H1 (cell line): Measurements from ENCODE around the gene DIAPH2. TPM values are rescaled to one million over a fixed set of nuclear protein-coding genes. Genes with fewer than 3 reads are reported as not detected.
A peak's percentile ranks its signal among the peaks of the same experiment; 100 is the strongest.

ENCODE experiments used
- CTCF ChIA-PET: fragments of 300-600 bp; sonication (Branson Sonifier 250); formaldehyde crosslinking; loops from one replicate; lab custom pipeline; 2021; ENCODE audit not compliant: partially characterized antibody; lab: Charles Lee
- POLR2A ChIA-PET: fragments of 300-600 bp; sonication (Branson Sonifier 250); formaldehyde crosslinking; loops from one replicate; lab custom pipeline; 2021; ENCODE audit warnings: inconsistent platforms; ENCODE audit not compliant: partially characterized antibody; lab: Charles Lee
- DNase-seq, 2 experiments: peaks; one replicate each; pipeline versions ENCODE4 v3.0.0 to v3.0.0-alpha.2; 2010 to 2022; ENCODE audit warnings: low spot score in 2 of 2, low read depth in 1 of 2, mixed read lengths in 1 of 2
- FAIRE-seq: peaks from 2 replicates; lab custom pipeline; 2011; peaks lifted over from hg19 to GRCh38; lab: Jason Lieb, UNC
- H2AFZ ChIP-seq: 2 replicates; pipeline ENCODE4 v1.8.1; 2012; ENCODE audit warnings: low read length, inconsistent platforms
- H2AK5ac ChIP-seq: 2 replicates; pipeline ENCODE4 v1.6.1; 2013; ENCODE audit warnings: low read depth, low read length
- H2BK120ac ChIP-seq: replicated peaks from 2 replicates; pipeline ENCODE3; 2013; ENCODE audit warnings: low read depth, low read length, inconsistent platforms
- H2BK12ac ChIP-seq: 2 replicates; pipeline ENCODE4 v1.6.1; 2013; ENCODE audit warnings: low read depth, low read length
- H2BK15ac ChIP-seq: 2 replicates; pipeline ENCODE4 v1.6.1; 2013; ENCODE audit warnings: low read length
- H2BK20ac ChIP-seq: 2 replicates; pipeline ENCODE4 v1.6.1; 2013; ENCODE audit warnings: low read length
- H2BK5ac ChIP-seq: 2 replicates; pipeline ENCODE4 v1.6.1; 2013; ENCODE audit warnings: low read depth, low read length
- H3K14ac ChIP-seq: 2 replicates; pipeline ENCODE4 v1.6.1; 2013; ENCODE audit warnings: inconsistent platforms; ENCODE audit not compliant: insufficient read length
- H3K18ac ChIP-seq: 2 replicates; pipeline ENCODE4 v1.6.1; 2013; ENCODE audit warnings: low read length; ENCODE audit errors: extremely low read depth
- H3K23ac ChIP-seq: 2 replicates; pipeline ENCODE4 v1.6.1; 2013; ENCODE audit warnings: inconsistent platforms; ENCODE audit not compliant: insufficient read length
- H3K23me2 ChIP-seq: 2 replicates; pipeline ENCODE4 v1.6.1; 2013; ENCODE audit warnings: low read depth, low read length
- H3K27ac ChIP-seq: 2 replicates; pipeline ENCODE4 v1.6.1; 2011; ENCODE audit warnings: low read depth, low read length, inconsistent platforms
- H3K27me3 ChIP-seq, 4 experiments: replicated peaks in 1 of 4; 1 replicate in 1 of 4; 2 replicates in 3 of 4; pipeline versions ENCODE4 v1.6.1 to v1.8.1; 2011 to 2013; ENCODE audit warnings: low read length in 3 of 4, mild to moderate bottlenecking in 3 of 4, inconsistent platforms in 2 of 4, mixed read lengths in 2 of 4, moderate library complexity in 1 of 4; ENCODE audit not compliant: control insufficient read depth in 3 of 4, insufficient read depth in 3 of 4; ENCODE audit errors: extremely low read depth in 1 of 4
- H3K36me3 ChIP-seq, 4 experiments: 2 replicates each; pipeline versions ENCODE4 v1.6.1 to v1.8.1; 2011 to 2013; ENCODE audit warnings: mild to moderate bottlenecking in 4 of 4, low read length in 3 of 4, moderate library complexity in 2 of 4, control low read depth in 1 of 4, inconsistent platforms in 1 of 4; ENCODE audit not compliant: insufficient read depth in 4 of 4, control insufficient read depth in 2 of 4
- H3K4ac ChIP-seq: replicated peaks from 2 replicates; pipeline ENCODE3; 2013; ENCODE audit warnings: low read length, low read depth, mixed read lengths, inconsistent platforms; ENCODE audit not compliant: insufficient read length
- H3K4me1 ChIP-seq, 4 experiments: replicated peaks in 1 of 4; 1 replicate in 1 of 4; 2 replicates in 3 of 4; pipeline versions ENCODE4 v1.6.1 to v1.8.1; 2011 to 2013; ENCODE audit warnings: low read length in 3 of 4, inconsistent platforms in 2 of 4, mixed read lengths in 1 of 4; ENCODE audit not compliant: insufficient read depth in 4 of 4, control insufficient read depth in 3 of 4
- H3K4me2 ChIP-seq, 2 experiments: 2 replicates each; pipeline versions ENCODE4 v1.6.1 to v1.8.1; 2011 to 2013; ENCODE audit warnings: low read depth in 2 of 2, low read length in 2 of 2, control low read depth in 1 of 2, inconsistent platforms in 1 of 2, mild to moderate bottlenecking in 1 of 2; ENCODE audit not compliant: insufficient read depth in 1 of 2
- H3K4me3 ChIP-seq, 4 experiments: fragments of 200-600, 300-600 bp in 1 of 4; sonication (generic), shearing (Covaris generic), sonication (Bioruptor Twin) in 1 of 4; 2 replicates each; pipeline versions ENCODE4 v1.5.1 to v1.8.1; 2011 to 2016; ENCODE audit warnings: low read length in 4 of 4, low read depth in 3 of 4, control low read depth in 2 of 4, inconsistent platforms in 2 of 4, mild to moderate bottlenecking in 2 of 4, mixed read lengths in 1 of 4, moderate library complexity in 1 of 4; ENCODE audit not compliant: insufficient read depth in 2 of 4; ENCODE audit errors: extremely low read depth in 1 of 4
- H3K56ac ChIP-seq: replicated peaks from 2 replicates; pipeline ENCODE3; 2013; ENCODE audit warnings: low read depth, mild to moderate bottlenecking, mixed read lengths, low read length, inconsistent platforms; ENCODE audit not compliant: insufficient read length
- H3K79me1 ChIP-seq: 2 replicates; pipeline ENCODE4 v1.6.1; 2013; ENCODE audit warnings: low read depth, low read length, control low read depth
- H3K79me2 ChIP-seq, 2 experiments: 2 replicates each; pipeline versions ENCODE4 v1.6.1 to v1.8.1; 2012 to 2013; ENCODE audit warnings: low read length in 2 of 2, mild to moderate bottlenecking in 2 of 2, inconsistent platforms in 1 of 2; ENCODE audit not compliant: insufficient read depth in 2 of 2, control insufficient read depth in 1 of 2
- H3K9ac ChIP-seq, 4 experiments: replicated peaks in 1 of 4; 1 replicate in 1 of 4; 2 replicates in 3 of 4; pipeline versions ENCODE4 v1.6.1 to v1.8.1; 2011 to 2013; ENCODE audit warnings: low read depth in 3 of 4, low read length in 3 of 4, control low read depth in 2 of 4, mild to moderate bottlenecking in 2 of 4, moderate library complexity in 2 of 4, inconsistent platforms in 1 of 4; ENCODE audit errors: extremely low read depth in 1 of 4
- H3K9me3 ChIP-seq, 2 experiments: 2 replicates each; pipeline versions ENCODE4 v1.6.1 to v1.8.1; 2012 to 2013; ENCODE audit warnings: mild to moderate bottlenecking in 2 of 2, moderate library complexity in 2 of 2, control low read depth in 1 of 2, inconsistent platforms in 1 of 2, low read depth in 1 of 2, low read length in 1 of 2, mixed read lengths in 1 of 2; ENCODE audit not compliant: insufficient read depth in 2 of 2
- H4K20me1 ChIP-seq, 2 experiments: replicated peaks in 1 of 2; 2 replicates each; pipeline versions ENCODE3 to v1.8.1; 2011 to 2013; ENCODE audit warnings: inconsistent platforms in 2 of 2, low read length in 2 of 2, mild to moderate bottlenecking in 1 of 2; ENCODE audit not compliant: insufficient read depth in 2 of 2, control insufficient read depth in 1 of 2
- H4K5ac ChIP-seq: 2 replicates; pipeline ENCODE4 v1.6.1; 2013; ENCODE audit warnings: low read length, low read depth, mixed read lengths, inconsistent platforms; ENCODE audit not compliant: insufficient read length
- H4K8ac ChIP-seq: 2 replicates; pipeline ENCODE4 v1.8.0; 2013; ENCODE audit warnings: mild to moderate bottlenecking, moderate library complexity, low read length, inconsistent platforms; ENCODE audit not compliant: insufficient read depth; ENCODE audit errors: extremely low read depth
- H4K91ac ChIP-seq: replicated peaks from 2 replicates; pipeline ENCODE3; 2013; ENCODE audit warnings: low read length, mixed read lengths, inconsistent platforms; ENCODE audit not compliant: insufficient read length
- ASH2L ChIP-seq: fragments of 200-600, 300-600 bp; sonication (generic); IDR thresholded peaks from one replicate; pipeline ENCODE4 v1.7.1; 2017; ENCODE audit warnings: low read length
- BRCA1 ChIP-seq: IDR thresholded peaks from 2 replicates; pipeline ENCODE4 v1.6.1; 2012; ENCODE audit warnings: low read depth, low read length, improper control_type of control experiment
- CHD1 ChIP-seq: IDR thresholded peaks from 2 replicates; pipeline ENCODE4 v1.6.1; 2012; ENCODE audit warnings: low read depth, low read length, improper control_type of control experiment
- POLR2A ChIP-seq, 2 experiments: IDR thresholded peaks; 1 replicate in 1 of 2; 2 replicates in 1 of 2; pipeline ENCODE4 v1.6.1; 2011; ENCODE audit warnings: low read depth in 2 of 2, low read length in 2 of 2, mild to moderate bottlenecking in 2 of 2; ENCODE audit errors: control extremely low read depth in 1 of 2
- POLR2AphosphoS5 ChIP-seq: IDR thresholded peaks from 2 replicates; pipeline ENCODE4 v1.6.1; 2011; ENCODE audit warnings: low read depth, low read length
- TEAD4 ChIP-seq: IDR thresholded peaks from 2 replicates; pipeline ENCODE4 v1.6.1; 2012; ENCODE audit warnings: low read depth, low read length, inconsistent platforms, mixed read lengths
- YY1 ChIP-seq: IDR thresholded peaks from 2 replicates; pipeline ENCODE4 v1.6.1; 2011; ENCODE audit warnings: low read depth, mild to moderate bottlenecking, low read length
- ZNF274 ChIP-seq: IDR thresholded peaks from 2 replicates; pipeline ENCODE4 v1.7.0; 2012; ENCODE audit warnings: low read length, borderline replicate concordance; ENCODE audit errors: extremely low read depth
- WGBS, 2 experiments: shearing (Covaris generic) in 1 of 2; methylation state at CpG; one replicate each; pipeline versions ENCODE4 v1.1.6 to v1.1.7; 2013 to 2015; ENCODE audit warnings: low lambda C conversion rate in 2 of 2, mixed read lengths in 2 of 2, inconsistent platforms in 1 of 2, low coverage in 1 of 2, missing lambda C conversion rate in 1 of 2; ENCODE audit not compliant: insufficient replicate concordance in 2 of 2, insufficient coverage in 1 of 2, insufficient read length in 1 of 2; ENCODE audit errors: extremely low coverage in 1 of 2, missing lambda C conversion rate in 1 of 2; 5-methylcytosine and 5-hydroxymethylcytosine counted together
- polyA plus RNA-seq, 7 experiments: library from polyadenylated mRNA; depleted of rRNA in 3 of 7; stranded (reverse) in 5 of 7; unstranded in 2 of 7; fragments of >200 nt in 5 of 7; fragments of 200-250 nt in 2 of 7; gene quantifications; 1 replicate in 5 of 7; 2 replicates in 1 of 7; 4 replicates in 1 of 7; pipeline versions ENCODE4 v1.2.1 to v1.2.3, GENCODE V29; 2011 to 2013; ENCODE audit warnings: missing spikeins in 2 of 7, mixed read lengths in 2 of 7
- total RNA-seq: library from RNA; stranded (reverse); fragmentation: NEBNext Ultra II Directional; extraction: Animal tissue kit (Norgen Biotek cat#: 25700); gene quantifications from 2 replicates; pipeline ENCODE4 v1.2.1, GENCODE V29; 2021
- TF ChIP-seq, protein P1 (sequence below), 3 experiments: IDR thresholded peaks; 1 replicate in 2 of 3; 2 replicates in 1 of 3; pipeline versions ENCODE4 v1.5.1 to v1.6.1; 2011; ENCODE audit warnings: low read length in 3 of 3, mild to moderate bottlenecking in 3 of 3, inconsistent platforms in 2 of 3, low read depth in 1 of 3, moderate library complexity in 1 of 3; ENCODE audit not compliant: insufficient read depth in 1 of 3; ENCODE audit errors: control extremely low read depth in 1 of 3
- TF ChIP-seq, protein P2 (sequence below): IDR thresholded peaks from 2 replicates; pipeline ENCODE4 v1.6.1; 2012; ENCODE audit warnings: low read length, inconsistent platforms

The DIAPH2 gene
- total and polyA plus RNA-seq, 2 of the 8 experiments (the other 6 are each of a cell fraction or from before 2014, with no cell fraction given) = 4.4 to 24.3 TPM

DNA sequence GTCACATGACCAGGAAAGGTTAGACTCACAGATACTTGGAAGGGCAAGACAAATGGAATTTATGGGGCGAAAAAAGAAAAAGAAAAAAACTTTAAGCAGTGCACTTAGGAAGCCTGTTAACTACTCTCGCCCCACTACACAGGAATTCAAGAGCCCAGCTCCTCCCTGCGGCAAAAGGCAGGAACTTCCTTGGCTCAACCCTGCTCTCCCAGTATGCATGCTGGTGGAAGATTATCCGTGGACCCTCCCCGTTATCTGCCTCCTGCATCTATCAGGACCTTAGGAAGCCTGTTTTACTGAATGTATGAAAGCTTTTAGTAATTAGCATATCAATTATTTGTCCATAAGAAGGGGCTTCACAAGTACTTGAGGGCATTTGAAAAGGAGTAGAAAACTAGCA, 158.9 kb downstream of the DIAPH2 start:
- H3K79me2 ChIP-seq = no peaks in the 10 kb centered on the region
- 23% methylated on average over 5 of the region's 5 CpGs; no CpG with 5 or more reads in 1 of the 2 experiments for WGBS, 2 experiments
- no peaks in the 10 kb centered on the region for H3K79me1 ChIP-seq
- H4K8ac ChIP-seq = no peak overlapping the region
- no peaks in the 10 kb centered on the region for H3K27me3 ChIP-seq
- H3K23me2 ChIP-seq = no peaks in the 10 kb centered on the region
- no peaks in the 10 kb centered on the region for H3K36me3 ChIP-seq
- 0 out of 4 replicates have a peak overlapping the region, but pooled peaks of 1 of the 2 experiments have one; percentile 31 for H3K4me2 ChIP-seq
- H3K14ac ChIP-seq = no peak overlapping the region
- no peak overlapping the region for H2AK5ac ChIP-seq
- no peak for FAIRE-seq
- ChIA-PET CTCF (interaction anchor here (0.6 to 1.1 kb wide), 3 partner anchors 67 to 121 kb away, joined by 3 read pairs; no protein-coding TSS in a partner anchor), POLR2A (no interaction called here)
- no peaks in the 10 kb centered on the region for H3K9me3 ChIP-seq
- no peak overlapping the region for H4K91ac ChIP-seq
- peaks cover 0 to 13% (median 5%) of the 10 kb centered on the region in 4 experiments; a peak in 4 of 7 replicates for H3K4me1 ChIP-seq
- no peak overlapping the region for H3K4ac ChIP-seq
- H3K9ac ChIP-seq = no peak overlapping the region
- H4K20me1 ChIP-seq = no peaks in the 10 kb centered on the region
- H2BK20ac ChIP-seq = no peak overlapping the region
- H3K18ac ChIP-seq = no peak overlapping the region
- H3K27ac ChIP-seq = no peak overlapping the region
- no peak overlapping the region for H2AFZ ChIP-seq
- no peak overlapping the region for H2BK5ac ChIP-seq
- peak in 1 of 2 experiments; percentile 23 for DNase-seq
- no peak overlapping the region for H2BK12ac ChIP-seq
- H4K5ac ChIP-seq = no peak overlapping the region
- H3K56ac ChIP-seq = no peak overlapping the region
- H3K4me3 ChIP-seq = no peak overlapping the region
- peak overlapping the region; percentile 66 for H2BK120ac ChIP-seq
- no peak overlapping the region for H3K23ac ChIP-seq
- no peak overlapping the region for H2BK15ac ChIP-seq
- TF ChIP-seq CHD1 (no peak), YY1 (no peak), TEAD4 (0 out of 2 replicates have a peak, but pooled peaks have one; percentile 24), ASH2L (no peak), POLR2A (IDR thresholded peaks at IDR 0.05; ENCODE audit: control extremely low read depth in 1 of 2, low read depth in 2 of 2, low read length in 2 of 2) (no peak), BRCA1 (no peak), ZNF274 (no peak), POLR2AphosphoS5 (no peak)
- TF ChIP-seq, protein P1, sequence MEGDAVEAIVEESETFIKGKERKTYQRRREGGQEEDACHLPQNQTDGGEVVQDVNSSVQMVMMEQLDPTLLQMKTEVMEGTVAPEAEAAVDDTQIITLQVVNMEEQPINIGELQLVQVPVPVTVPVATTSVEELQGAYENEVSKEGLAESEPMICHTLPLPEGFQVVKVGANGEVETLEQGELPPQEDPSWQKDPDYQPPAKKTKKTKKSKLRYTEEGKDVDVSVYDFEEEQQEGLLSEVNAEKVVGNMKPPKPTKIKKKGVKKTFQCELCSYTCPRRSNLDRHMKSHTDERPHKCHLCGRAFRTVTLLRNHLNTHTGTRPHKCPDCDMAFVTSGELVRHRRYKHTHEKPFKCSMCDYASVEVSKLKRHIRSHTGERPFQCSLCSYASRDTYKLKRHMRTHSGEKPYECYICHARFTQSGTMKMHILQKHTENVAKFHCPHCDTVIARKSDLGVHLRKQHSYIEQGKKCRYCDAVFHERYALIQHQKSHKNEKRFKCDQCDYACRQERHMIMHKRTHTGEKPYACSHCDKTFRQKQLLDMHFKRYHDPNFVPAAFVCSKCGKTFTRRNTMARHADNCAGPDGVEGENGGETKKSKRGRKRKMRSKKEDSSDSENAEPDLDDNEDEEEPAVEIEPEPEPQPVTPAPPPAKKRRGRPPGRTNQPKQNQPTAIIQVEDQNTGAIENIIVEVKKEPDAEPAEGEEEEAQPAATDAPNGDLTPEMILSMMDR (IDR thresholded peaks at IDR 0.05; ENCODE audit: control extremely low read depth in 1 of 3, insufficient read depth in 1 of 3, low read depth in 1 of 3, low read length in 3 of 3) = peak; percentile 38 to 48 (median 48)
- TF ChIP-seq, protein P2, sequence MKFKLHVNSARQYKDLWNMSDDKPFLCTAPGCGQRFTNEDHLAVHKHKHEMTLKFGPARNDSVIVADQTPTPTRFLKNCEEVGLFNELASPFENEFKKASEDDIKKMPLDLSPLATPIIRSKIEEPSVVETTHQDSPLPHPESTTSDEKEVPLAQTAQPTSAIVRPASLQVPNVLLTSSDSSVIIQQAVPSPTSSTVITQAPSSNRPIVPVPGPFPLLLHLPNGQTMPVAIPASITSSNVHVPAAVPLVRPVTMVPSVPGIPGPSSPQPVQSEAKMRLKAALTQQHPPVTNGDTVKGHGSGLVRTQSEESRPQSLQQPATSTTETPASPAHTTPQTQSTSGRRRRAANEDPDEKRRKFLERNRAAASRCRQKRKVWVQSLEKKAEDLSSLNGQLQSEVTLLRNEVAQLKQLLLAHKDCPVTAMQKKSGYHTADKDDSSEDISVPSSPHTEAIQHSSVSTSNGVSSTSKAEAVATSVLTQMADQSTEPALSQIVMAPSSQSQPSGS = no peak
